ENCODE results near the gene CGNL1.

CGNL1 gene

GRCh38 chr15:57506422-57506821 is 130.1 kb downstream of the CGNL1 start:
- no peak overlapping the region for H3K4me3 ChIP-seq (replicated peaks; ENCODE audit: insufficient read depth, low read length)
- no peak for DNase-seq (ENCODE audit: low read depth in 1 of 2, low spot score in 1 of 2)
- no peak for TF ChIP-seq POLR2AphosphoS5 (IDR thresholded peaks at IDR 0.05; ENCODE audit: low read depth)
- TF ChIP-seq REST (IDR thresholded peaks at IDR 0.05; ENCODE audit: insufficient replicate concordance, low read depth): no peak
- no peak for TF ChIP-seq SPI1 (IDR thresholded peaks at IDR 0.05; ENCODE audit: borderline replicate concordance, low read depth)
- no peak for TF ChIP-seq GABPA (IDR thresholded peaks at IDR 0.05; ENCODE audit: low read depth)
- TF ChIP-seq CTCF (IDR thresholded peaks at IDR 0.05; ENCODE audit: insufficient read depth, low read length): no peak
- no peaks in the 10 kb centered on the region for H3K27me3 ChIP-seq (ENCODE audit: insufficient read depth, poor library complexity, severe bottlenecking)
- H3K27ac ChIP-seq (replicated peaks): no peak overlapping the region

GRCh38 chr15:57507111-57507510 is 130.8 kb downstream of the CGNL1 start:
- Histone ChIP-seq H3K27me3 (ENCODE audit: insufficient read depth, poor library complexity, severe bottlenecking) (no peaks in the 10 kb centered on the region), H3K4me3 (replicated peaks; ENCODE audit: insufficient read depth, low read length) (no peak overlapping the region), H3K27ac (replicated peaks) (no peak overlapping the region)
- DNase-seq (ENCODE audit: low read depth in 1 of 2, low spot score in 1 of 2): no peak
- no peak for TF ChIP-seq GABPA (IDR thresholded peaks at IDR 0.05; ENCODE audit: low read depth)
- no peak for TF ChIP-seq CTCF (IDR thresholded peaks at IDR 0.05; ENCODE audit: insufficient read depth, low read length)
- TF ChIP-seq REST (IDR thresholded peaks at IDR 0.05; ENCODE audit: insufficient replicate concordance, low read depth): no peak
- TF ChIP-seq POLR2AphosphoS5 (IDR thresholded peaks at IDR 0.05; ENCODE audit: low read depth): no peak
- TF ChIP-seq SPI1 (IDR thresholded peaks at IDR 0.05; ENCODE audit: borderline replicate concordance, low read depth): no peak

GRCh38 chr15:57509126-57509525 is 132.8 kb downstream of the CGNL1 start:
- no peaks in the 10 kb centered on the region for H3K27me3 ChIP-seq (ENCODE audit: insufficient read depth, poor library complexity, severe bottlenecking)
- H3K27ac ChIP-seq (replicated peaks): no peak overlapping the region
- H3K4me3 ChIP-seq (replicated peaks; ENCODE audit: insufficient read depth, low read length): no peak overlapping the region
- no peak for DNase-seq (ENCODE audit: low read depth in 1 of 2, low spot score in 1 of 2)
- TF ChIP-seq CTCF (IDR thresholded peaks at IDR 0.05; ENCODE audit: insufficient read depth, low read length) (no peak), SPI1 (IDR thresholded peaks at IDR 0.05; ENCODE audit: borderline replicate concordance, low read depth) (no peak), GABPA (IDR thresholded peaks at IDR 0.05; ENCODE audit: low read depth) (no peak), REST (IDR thresholded peaks at IDR 0.05; ENCODE audit: insufficient replicate concordance, low read depth) (no peak), POLR2AphosphoS5 (IDR thresholded peaks at IDR 0.05; ENCODE audit: low read depth) (no peak)

Measured in HL-60 (cell line).